Muscle of arm (tissue), 14 donors: ENCODE data around the gene B2M. TPM values are rescaled to one million over a fixed set of nuclear protein-coding genes. Genes with fewer than 3 reads are reported as not detected.
"Not testable (repeated sequence)": the region's sequence is repeated elsewhere in the genome, so short reads cannot be mapped to it uniquely, and the experiment has no call there.

Experiments used
- DNase-seq: peaks from one replicate; pipeline ENCODE4 v3.0.0-alpha.2; 2013
- long read RNA-seq, 11 donors: transcript quantifications; one replicate each; lab custom pipeline, GENCODE V29; 2026
- polyA plus RNA-seq, 12 donors: library from polyadenylated mRNA; unstranded; fragments of 120-200 nt; gene quantifications; one replicate each; pipeline ENCODE4 v1.2.1, GENCODE V29; 2013; ENCODE audit not compliant: insufficient read length in 12 of 12

The B2M gene
- polyA plus RNA-seq: 100 to 1,000 TPM in 11 of 12 donors, not detected in 1; 459 to 939 (median 599) TPM
- long read RNA-seq, donor 1, transcript B2M-204 (4 exons, 1,705 nt): major isoform, 874 of 1,154 reads
- long read RNA-seq, donor 1, transcript B2M-213 (1 exons, 2,329 nt): minor isoform, 135 of 1,154 reads
- long read RNA-seq, donor 1, partial matches to known transcripts: 116 of 1,154 reads
- long read RNA-seq, donor 1, other reads (novel, unspliced or antisense): 23 of 1,154 reads
- long read RNA-seq, donor 2, transcript B2M-204 (4 exons, 1,705 nt): major isoform, 441 of 577 reads
- long read RNA-seq, donor 2, transcript B2M-213 (1 exons, 2,329 nt): minor isoform, 67 of 577 reads
- long read RNA-seq, donor 2, partial matches to known transcripts: 40 of 577 reads
- long read RNA-seq, donor 2, other reads (novel, unspliced or antisense): 25 of 577 reads
- long read RNA-seq, donor 3, transcript B2M-213 (1 exons, 2,329 nt): minor isoform, 34 of 239 reads
- long read RNA-seq, donor 3, transcript B2M-204 (4 exons, 1,705 nt): major isoform, 190 of 239 reads
- long read RNA-seq, donor 3, partial matches to known transcripts: 13 of 239 reads
- long read RNA-seq, donor 3, other reads (novel, unspliced or antisense): 0 of 239 reads
- long read RNA-seq, donor 4, transcript B2M-204 (4 exons, 1,705 nt): major isoform, 142 of 185 reads
- long read RNA-seq, donor 4, transcript B2M-213 (1 exons, 2,329 nt): minor isoform, 15 of 185 reads
- long read RNA-seq, donor 4, partial matches to known transcripts: 14 of 185 reads
- long read RNA-seq, donor 4, other reads (novel, unspliced or antisense): 9 of 185 reads
- long read RNA-seq, donor 5, transcript B2M-204 (4 exons, 1,705 nt): major isoform, 462 of 538 reads
- long read RNA-seq, donor 5, transcript B2M-213 (1 exons, 2,329 nt): minor isoform, 23 of 538 reads
- long read RNA-seq, donor 5, partial matches to known transcripts: 36 of 538 reads
- long read RNA-seq, donor 5, other reads (novel, unspliced or antisense): 12 of 538 reads
- long read RNA-seq, donor 6, transcript B2M-213 (1 exons, 2,329 nt): minor isoform, 33 of 281 reads
- long read RNA-seq, donor 6, transcript B2M-204 (4 exons, 1,705 nt): major isoform, 209 of 281 reads
- long read RNA-seq, donor 6, partial matches to known transcripts: 24 of 281 reads
- long read RNA-seq, donor 6, other reads (novel, unspliced or antisense): 11 of 281 reads
- long read RNA-seq, donor 7, transcript B2M-213 (1 exons, 2,329 nt): minor isoform, 16 of 221 reads
- long read RNA-seq, donor 7, transcript B2M-204 (4 exons, 1,705 nt): major isoform, 184 of 221 reads
- long read RNA-seq, donor 7, partial matches to known transcripts: 17 of 221 reads
- long read RNA-seq, donor 7, other reads (novel, unspliced or antisense): 0 of 221 reads
- long read RNA-seq, donor 8, transcript B2M-213 (1 exons, 2,329 nt): minor isoform, 24 of 406 reads
- long read RNA-seq, donor 8, transcript B2M-204 (4 exons, 1,705 nt): major isoform, 344 of 406 reads
- long read RNA-seq, donor 8, partial matches to known transcripts: 25 of 406 reads
- long read RNA-seq, donor 8, other reads (novel, unspliced or antisense): 10 of 406 reads
- long read RNA-seq, donor 9, transcript B2M-213 (1 exons, 2,329 nt): minor isoform, 70 of 423 reads
- long read RNA-seq, donor 9, transcript B2M-204 (4 exons, 1,705 nt): major isoform, 303 of 423 reads
- long read RNA-seq, donor 9, partial matches to known transcripts: 48 of 423 reads
- long read RNA-seq, donor 9, other reads (novel, unspliced or antisense): 0 of 423 reads
- long read RNA-seq, donor 10, transcript B2M-204 (4 exons, 1,705 nt): major isoform, 346 of 417 reads
- long read RNA-seq, donor 10, transcript B2M-213 (1 exons, 2,329 nt): minor isoform, 33 of 417 reads
- long read RNA-seq, donor 10, partial matches to known transcripts: 25 of 417 reads
- long read RNA-seq, donor 10, other reads (novel, unspliced or antisense): 8 of 417 reads
- long read RNA-seq, donor 11, transcript B2M-204 (4 exons, 1,705 nt): major isoform, 349 of 438 reads
- long read RNA-seq, donor 11, transcript B2M-213 (1 exons, 2,329 nt): minor isoform, 34 of 438 reads
- long read RNA-seq, donor 11, partial matches to known transcripts: 37 of 438 reads
- long read RNA-seq, donor 11, other reads (novel, unspliced or antisense): 15 of 438 reads

DNA sequence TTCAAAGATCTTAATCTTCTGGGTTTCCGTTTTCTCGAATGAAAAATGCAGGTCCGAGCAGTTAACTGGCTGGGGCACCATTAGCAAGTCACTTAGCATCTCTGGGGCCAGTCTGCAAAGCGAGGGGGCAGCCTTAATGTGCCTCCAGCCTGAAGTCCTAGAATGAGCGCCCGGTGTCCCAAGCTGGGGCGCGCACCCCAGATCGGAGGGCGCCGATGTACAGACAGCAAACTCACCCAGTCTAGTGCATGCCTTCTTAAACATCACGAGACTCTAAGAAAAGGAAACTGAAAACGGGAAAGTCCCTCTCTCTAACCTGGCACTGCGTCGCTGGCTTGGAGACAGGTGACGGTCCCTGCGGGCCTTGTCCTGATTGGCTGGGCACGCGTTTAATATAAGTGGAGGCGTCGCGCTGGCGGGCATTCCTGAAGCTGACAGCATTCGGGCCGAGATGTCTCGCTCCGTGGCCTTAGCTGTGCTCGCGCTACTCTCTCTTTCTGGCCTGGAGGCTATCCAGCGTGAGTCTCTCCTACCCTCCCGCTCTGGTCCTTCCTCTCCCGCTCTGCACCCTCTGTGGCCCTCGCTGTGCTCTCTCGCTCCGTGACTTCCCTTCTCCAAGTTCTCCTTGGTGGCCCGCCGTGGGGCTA, at the start of gene B2M, which contains the start of gene PATL2:
B2M (plus strand) TSS at position 422 of the 647 bp plus-strand sequence; CDS start at position 452, 30 bp downstream.
PATL2 (minus strand) TSS at position 228 of the 647 bp plus-strand sequence. CDS start 34,833 bp downstream, outside the sequence.
- peak; percentile 97 for DNase-seq

DNA sequence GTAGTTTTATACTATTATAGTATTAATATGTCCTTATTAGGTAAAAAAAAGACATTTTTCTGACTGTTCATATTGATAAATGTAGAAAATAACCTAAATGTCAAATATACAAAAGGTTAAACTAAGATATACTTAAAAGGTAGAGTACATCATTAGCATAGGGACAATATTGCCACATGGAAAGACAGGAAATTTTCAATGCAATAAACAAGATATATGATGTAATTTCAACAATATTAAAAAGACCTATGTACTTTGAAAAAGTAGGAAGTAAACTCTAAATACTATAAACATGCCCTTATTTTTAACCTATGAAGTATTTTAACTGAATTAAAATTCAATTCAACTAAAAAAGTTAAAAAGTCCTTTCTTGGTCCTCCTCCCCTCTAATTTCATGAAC, 49.7 kb upstream of the B2M start:
- DNase-seq: no peak

DNA sequence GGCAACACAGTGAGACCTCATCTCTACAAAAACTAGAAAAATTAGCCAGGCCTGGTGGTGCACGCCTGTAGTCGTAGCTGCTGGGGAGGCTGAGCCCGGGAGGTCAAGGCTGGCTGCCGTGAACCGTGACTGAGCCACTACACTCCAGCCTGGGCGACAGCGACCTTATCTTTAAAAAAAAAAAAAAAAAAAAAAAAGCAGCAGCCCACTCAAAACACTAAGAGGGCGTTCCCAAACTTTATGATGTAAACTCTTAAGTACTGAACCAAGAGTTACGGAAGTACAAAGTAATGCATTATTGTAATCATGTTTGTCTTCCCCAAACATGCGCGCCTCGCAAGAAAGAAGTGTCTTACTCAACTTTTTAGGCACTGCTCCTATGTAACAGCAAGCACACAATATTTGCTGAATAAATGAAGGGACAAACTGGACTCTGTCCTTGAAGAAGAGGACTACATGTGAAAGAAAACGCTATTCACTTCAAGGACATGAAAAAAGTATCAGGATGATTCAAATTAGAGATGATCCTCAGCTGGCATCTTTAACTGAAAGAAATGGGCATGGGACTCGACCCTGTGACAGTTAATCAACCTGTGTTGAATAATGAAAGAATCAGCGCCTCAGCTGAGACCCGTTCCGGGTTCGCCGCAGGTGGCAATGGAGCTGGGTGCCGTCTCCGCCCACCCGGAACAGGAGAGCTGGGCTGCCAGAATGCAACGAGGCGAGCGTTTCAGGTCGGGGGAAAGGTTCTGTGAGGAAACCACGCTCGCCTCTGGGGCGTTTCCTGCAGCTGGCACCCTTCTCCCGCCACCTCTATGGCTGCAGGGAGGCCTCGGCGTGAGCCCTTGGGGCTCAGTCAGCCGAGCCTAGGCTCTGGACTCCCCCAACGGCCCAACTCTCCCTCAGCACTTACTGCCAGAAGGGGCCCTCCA, 48.6 kb upstream of the B2M start:
- no peak for DNase-seq

DNA sequence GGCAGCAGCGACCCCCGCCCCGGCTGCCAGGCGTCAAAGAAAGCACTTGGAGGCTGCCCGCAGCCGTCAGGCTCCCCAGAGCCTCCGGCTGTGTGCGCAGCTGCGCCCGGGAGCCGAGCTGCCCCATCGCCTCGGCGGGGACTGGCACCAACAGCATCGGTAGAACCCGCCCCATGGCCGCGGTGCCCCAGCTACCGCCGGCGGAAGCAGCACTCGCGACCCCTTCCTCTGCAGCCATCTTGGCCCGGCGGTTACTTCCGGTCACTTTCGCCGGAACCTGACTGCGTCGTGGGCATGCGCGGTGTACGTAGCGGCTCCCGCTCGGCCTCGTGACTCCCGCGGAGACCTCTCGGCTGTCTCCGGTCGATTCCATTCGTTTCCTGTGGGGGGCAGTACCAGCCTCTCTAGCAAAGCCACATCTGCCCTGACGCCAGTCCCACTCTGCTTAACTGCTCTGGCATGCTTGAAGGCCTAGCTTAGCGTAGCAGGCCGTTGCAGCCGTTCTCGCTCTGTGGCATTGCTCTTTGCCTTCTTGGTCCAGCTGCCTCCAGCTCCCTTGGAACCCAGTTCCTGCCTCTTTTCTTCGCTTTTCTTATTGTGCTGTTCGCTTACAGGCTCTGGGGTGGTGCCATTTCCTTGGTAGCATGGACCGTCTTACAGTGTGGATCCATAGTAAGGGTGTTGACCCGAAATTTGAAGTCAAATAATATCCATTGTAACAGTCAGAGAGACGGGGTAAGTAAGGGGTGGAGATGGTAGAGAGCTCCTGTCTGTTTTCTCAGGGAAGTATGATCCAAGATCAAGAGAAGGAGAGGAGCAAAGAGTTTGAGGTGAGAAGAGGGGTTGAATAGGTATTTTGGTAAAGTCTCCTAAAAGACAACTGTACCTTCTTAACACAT, 47.7 kb upstream of the B2M start, which contains the start of gene SPG11:
SPG11 (minus strand) TSS at position 253 of the 899 bp plus-strand sequence; CDS start at position 238, 15 bp downstream.
- peak; percentile 97 for DNase-seq

DNA sequence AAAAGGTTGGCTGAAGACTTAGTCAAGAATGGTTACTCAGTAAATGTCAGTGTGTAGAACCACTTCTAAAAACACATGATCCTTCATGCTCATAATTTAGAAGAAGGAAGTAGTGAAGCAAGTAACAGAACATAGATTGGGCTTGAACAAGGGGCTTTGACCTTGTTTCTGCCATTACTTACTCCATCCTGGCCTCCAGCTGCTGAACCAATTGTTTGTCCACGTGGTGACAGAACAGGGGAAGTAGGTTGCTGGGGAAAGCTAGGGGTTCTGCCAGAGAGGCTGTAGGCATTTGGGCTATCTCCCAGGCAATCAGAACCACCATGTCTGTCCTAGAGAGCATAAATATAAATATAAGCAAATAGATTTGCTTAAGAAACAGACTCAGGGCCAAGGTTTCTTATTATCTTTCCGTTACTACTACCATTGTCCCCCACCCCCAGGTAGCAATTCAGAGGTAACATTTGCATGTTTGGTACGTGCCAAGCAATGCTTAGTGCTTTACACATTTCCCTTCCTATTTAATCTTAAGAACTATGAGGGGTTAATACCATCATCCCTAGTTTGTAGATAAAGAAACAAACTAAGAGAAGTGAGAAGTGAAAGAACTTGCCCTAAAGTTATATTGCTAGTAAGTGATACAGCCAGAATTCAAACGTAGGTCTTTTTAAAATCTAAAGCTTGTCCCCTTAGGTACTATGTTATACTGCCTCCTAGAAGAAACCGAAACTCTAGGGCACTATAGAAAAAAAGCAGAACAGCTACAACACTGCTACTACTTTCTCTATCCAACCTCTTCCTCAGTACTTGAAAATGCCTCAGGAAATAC, 44.9 kb upstream of the B2M start:
- no peak for DNase-seq

- no peak for DNase-seq
Measured at GRCh38 chr15:44667039-44667360, 44.3 kb upstream of the B2M start.

DNA sequence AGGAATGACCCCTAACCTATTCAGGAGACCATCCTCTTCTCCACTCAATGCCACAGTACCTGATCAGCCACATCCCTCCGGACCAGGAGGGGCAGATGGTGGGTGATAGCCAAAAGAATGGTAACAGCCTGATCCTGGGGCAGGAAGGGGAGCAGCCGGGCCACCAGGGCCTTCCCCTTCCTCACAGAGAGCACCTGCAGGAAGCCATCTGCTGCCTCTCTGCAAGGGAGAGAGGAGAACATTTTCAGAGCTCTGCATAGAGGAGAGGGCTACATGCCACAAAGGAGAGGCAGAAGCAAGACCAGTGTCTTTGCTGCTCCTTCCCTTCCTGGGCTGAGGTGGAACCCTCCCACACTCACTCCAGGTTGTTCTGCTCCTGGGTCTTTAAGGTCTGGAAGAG, 42.4 kb upstream of the B2M start:
- no peak for DNase-seq

GRCh38 chr15:44670087-44670950, 41.0 kb upstream of the B2M start:
- no peak for DNase-seq

DNA sequence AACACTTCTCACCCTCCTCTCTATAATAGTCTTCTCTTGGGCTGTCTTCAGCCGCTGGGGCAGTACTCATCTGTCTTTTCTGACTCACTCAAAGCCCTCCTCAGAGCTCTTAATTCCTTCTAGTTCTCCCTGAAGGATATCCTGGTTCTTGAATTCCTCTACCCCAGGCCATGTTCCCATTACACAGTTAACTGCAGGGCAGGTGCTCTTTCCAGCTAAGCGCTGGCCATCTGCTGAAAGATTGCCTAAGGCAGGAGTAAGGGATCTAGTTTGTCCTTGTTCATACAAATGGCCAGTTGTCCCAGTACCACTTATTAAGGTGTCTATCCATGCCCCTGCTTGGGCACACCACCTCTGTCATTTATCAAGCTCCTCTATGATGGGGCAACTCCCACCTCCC, 37.7 kb upstream of the B2M start:
- DNase-seq: no peak

DNA sequence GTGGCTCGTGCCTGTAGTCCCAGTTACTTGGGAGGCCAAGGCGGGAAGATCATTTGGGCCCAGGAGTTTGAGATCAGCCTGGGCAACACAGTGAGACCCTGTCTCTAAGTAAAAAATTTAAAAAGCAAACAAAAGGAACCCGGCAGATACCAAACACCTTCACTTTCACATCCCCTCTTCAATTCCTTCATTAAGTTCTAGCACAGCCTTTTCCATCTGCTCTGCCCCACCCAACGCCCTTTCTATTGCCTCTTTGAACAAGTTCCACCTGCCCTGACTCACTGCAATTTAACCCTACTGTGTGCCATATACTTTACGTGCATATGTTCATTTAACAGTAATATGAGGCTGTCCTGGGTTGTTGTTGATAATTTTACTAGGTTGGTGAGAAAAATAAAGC, 35.4 kb upstream of the B2M start:
- no peak for DNase-seq

- DNase-seq: no peak
Measured at GRCh38 chr15:44676676-44677075, 34.6 kb upstream of the B2M start.

DNA sequence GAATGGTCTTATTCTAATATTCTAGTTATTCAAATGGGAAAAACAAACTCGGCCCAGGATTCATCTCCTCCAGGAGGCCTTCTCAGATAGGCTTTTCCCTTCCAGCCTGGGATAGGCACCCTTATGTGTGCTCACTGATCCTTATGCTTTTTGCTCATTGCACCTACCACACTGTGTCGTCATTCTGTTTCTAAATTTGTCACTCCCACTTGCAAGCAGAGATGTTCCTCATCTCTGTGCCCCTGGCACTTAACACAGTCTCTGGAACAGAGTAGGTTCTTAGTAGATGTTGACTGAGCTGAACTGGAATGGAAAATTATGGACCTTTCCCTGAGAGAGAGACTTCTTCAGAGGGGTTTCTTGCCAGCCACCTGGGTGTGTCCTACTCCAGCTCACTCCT, 29.1 kb upstream of the B2M start:
- DNase-seq: no peak

DNA sequence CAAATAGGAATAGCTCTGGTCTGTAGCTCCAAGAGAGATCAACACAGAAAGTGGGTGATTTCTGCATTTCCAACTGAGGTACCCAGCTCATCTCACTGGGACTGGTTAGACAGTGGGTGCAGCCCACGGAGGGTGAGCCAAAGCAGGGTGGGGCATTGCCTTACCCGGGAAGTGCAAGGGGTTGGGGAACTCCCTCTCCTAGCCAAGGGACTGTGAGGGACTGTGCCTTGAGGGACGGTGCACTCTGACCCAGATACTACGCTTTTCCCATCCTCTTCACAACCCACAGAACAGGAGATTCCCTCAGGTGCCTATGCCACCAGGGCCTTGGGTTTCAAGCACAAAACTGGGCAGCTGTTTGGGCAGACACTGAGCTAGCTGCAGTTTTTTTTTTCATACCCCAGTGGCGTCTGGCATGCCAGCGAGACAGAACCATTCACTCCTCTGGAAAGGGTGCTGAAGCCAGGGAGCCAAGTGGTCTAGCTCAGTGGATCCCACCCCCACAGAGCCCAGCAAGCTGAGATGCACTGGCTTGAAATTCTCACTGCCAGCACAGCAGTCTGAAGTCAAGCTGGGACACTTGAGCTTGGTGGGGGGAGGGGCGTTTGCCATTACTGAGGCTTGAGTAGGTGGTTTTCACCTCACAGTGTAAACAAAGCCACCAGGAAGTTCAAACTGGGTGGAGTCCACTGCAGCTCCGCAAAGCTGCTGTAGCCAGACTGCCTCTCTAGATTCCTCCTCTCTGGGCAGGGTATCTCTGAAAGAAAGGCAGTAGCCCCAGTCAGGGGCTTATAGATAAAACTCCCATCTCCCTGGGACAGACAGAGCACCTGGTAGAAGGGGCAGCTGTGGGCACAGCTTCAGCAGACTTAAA, 28.3 kb upstream of the B2M start:
- DNase-seq: not testable (repeated sequence)

GRCh38 chr15:44689318-44689717, 22.0 kb upstream of the B2M start:
- not testable (repeated sequence) for DNase-seq
